ENCODE data around the gene FRAT1. TPM values are rescaled to one million over a fixed set of nuclear protein-coding genes. Genes with fewer than 3 reads are reported as not detected.

The FRAT1 gene
- total and polyA plus RNA-seq, 10 of the 15 experiments (the other 5 are each of a cell fraction or from before 2014, with no cell fraction given), result 0.07 to 0.73 (median 0.26) TPM

GRCh38 chr10:97335188-97335619 lies 16.1 kb downstream of the FRAT1 start:
- no peak for TF ChIP-seq BRCA1 (IDR thresholded peaks at IDR 0.05; ENCODE audit: low read depth, low read length)
- 0 out of 2 replicates have a peak, but pooled peaks have one; percentile 67 for TF ChIP-seq ZNF217 (IDR thresholded peaks at IDR 0.05)
- no peak for TF ChIP-seq EED (IDR thresholded peaks at IDR 0.05; ENCODE audit: low read depth)
- no peak for TF ChIP-seq HDAC2 (IDR thresholded peaks at IDR 0.05)
- no TSS peak for BruUV-seq (replicated peaks)
- H4K20me1 ChIP-seq (ENCODE audit: control insufficient read depth, insufficient read depth), result no peaks in the 10 kb centered on the region; the same call in 1 of the 2 replicates
- WGBS (ENCODE audit: insufficient coverage, insufficient replicate concordance, low lambda C conversion rate, missing lambda C conversion rate), result 2% methylated on average over 25 of the region's 25 CpGs
- in situ Hi-C loops (cut with MboI) (no loop called here), intact Hi-C loops (cut with micrococcal nuclease; ENCODE audit: unreplicated experiment) (no loop called here)
- ChIA-PET RAD21 (ENCODE audit: unreplicated experiment) (interaction anchor here (2.9 kb wide), 1 partner anchor 57 kb away, joined by 14 read pairs; no protein-coding TSS in a partner anchor), POLR2A (no interaction called here), CTCF (no interaction called here), SMC1A (ENCODE audit: uncharacterized antibody, unreplicated experiment) (no interaction called here)
- ATAC-seq (no peak), DNase-seq (ENCODE audit: low read depth, low spot score) (no peak), FAIRE-seq (no peak)
- H3K4me1 ChIP-seq (ENCODE audit: control insufficient read depth, insufficient read depth, low read length), result no peaks in the 10 kb centered on the region
- H3K9me3 ChIP-seq (replicated peaks; ENCODE audit: control insufficient read depth, insufficient read depth, low read length), result no peaks in the 10 kb centered on the region
- H3K27ac ChIP-seq (ENCODE audit: control insufficient read depth, insufficient read depth), result no peak overlapping the region
- peak overlapping the region; percentile 89 for H3K4me3 ChIP-seq
- H3K79me2 ChIP-seq (ENCODE audit: control insufficient read depth, insufficient read depth, low read length), result no peaks in the 10 kb centered on the region
- peak overlapping the region; percentile 77 for H3K4me2 ChIP-seq (ENCODE audit: control insufficient read depth, insufficient read depth)
- peak overlapping the region; percentile 98 for H2AFZ ChIP-seq (ENCODE audit: control insufficient read depth, low read depth, low read length)
- H3K9ac ChIP-seq (ENCODE audit: control insufficient read depth, insufficient read depth, low read length), result no peak overlapping the region; the same call in 1 of the 2 replicates
- H3K36me3 ChIP-seq (ENCODE audit: control insufficient read depth in 2 of 2, insufficient read depth in 2 of 2, low read length in 1 of 2), result no peaks in the 10 kb centered on the region
- peaks cover 0 to 9% of the 10 kb centered on the region in 2 experiments; a peak in 1 of 4 replicates for H3K27me3 ChIP-seq (replicated peaks in 1 of 2; ENCODE audit: control insufficient read depth in 2 of 2, insufficient read depth in 2 of 2, low read length in 1 of 2)

- Histone ChIP-seq H4K20me1 (ENCODE audit: control insufficient read depth, insufficient read depth) (no peaks in the 10 kb centered on the region; the same call in 1 of the 2 replicates), H3K27me3 (replicated peaks in 1 of 2; ENCODE audit: control insufficient read depth in 2 of 2, insufficient read depth in 2 of 2, low read length in 1 of 2) (peaks cover 0 to 9% of the 10 kb centered on the region in 2 experiments; a peak in 1 of 4 replicates), H3K4me1 (ENCODE audit: control insufficient read depth, insufficient read depth, low read length) (no peaks in the 10 kb centered on the region), H3K4me3 (no peak overlapping the region), H2AFZ (ENCODE audit: control insufficient read depth, low read depth, low read length) (no peak overlapping the region), H3K79me2 (ENCODE audit: control insufficient read depth, insufficient read depth, low read length) (no peaks in the 10 kb centered on the region), H3K9me3 (replicated peaks; ENCODE audit: control insufficient read depth, insufficient read depth, low read length) (no peaks in the 10 kb centered on the region), H3K4me2 (ENCODE audit: control insufficient read depth, insufficient read depth) (no peak overlapping the region), H3K36me3 (ENCODE audit: control insufficient read depth in 2 of 2, insufficient read depth in 2 of 2, low read length in 1 of 2) (no peaks in the 10 kb centered on the region), H3K27ac (ENCODE audit: control insufficient read depth, insufficient read depth) (no peak overlapping the region), H3K9ac (ENCODE audit: control insufficient read depth, insufficient read depth, low read length) (no peak overlapping the region)
- in situ Hi-C loops (cut with MboI), result no loop called here
- intact Hi-C loops (cut with micrococcal nuclease; ENCODE audit: unreplicated experiment), result no loop called here
- ATAC-seq (no peak), DNase-seq (ENCODE audit: low read depth, low spot score) (no peak), FAIRE-seq (no peak)
- RAD21 ChIA-PET (ENCODE audit: unreplicated experiment), result no interaction called here
- WGBS (ENCODE audit: insufficient coverage, insufficient replicate concordance, low lambda C conversion rate, missing lambda C conversion rate), result 43% methylated on average over 5 of the region's 5 CpGs
- TF ChIP-seq IRF3 (IDR thresholded peaks at IDR 0.05), result no peak
- TF ChIP-seq BMI1 (IDR thresholded peaks at IDR 0.05; ENCODE audit: borderline replicate concordance), result peak; percentile 36; the same call in 1 of the 2 replicates
- CTCF ChIA-PET, result no interaction called here
- SMC1A ChIA-PET (ENCODE audit: uncharacterized antibody, unreplicated experiment), result no interaction called here
- POLR2A ChIA-PET, result no interaction called here
- BruUV-seq (replicated peaks), result no TSS peak
These were observed 16.9 kb downstream of the FRAT1 start for GRCh38 chr10:97336006-97336405.
